ENCODE data around the gene NR1H2. TPM values are rescaled to one million over a fixed set of nuclear protein-coding genes. Genes with fewer than 3 reads are reported as not detected.
A peak's percentile ranks its signal among the peaks of the same experiment; 100 is the strongest.
"Not testable (repeated sequence)": the region's sequence is repeated elsewhere in the genome, so short reads cannot be mapped to it uniquely, and the experiment has no call there.

NR1H2 gene
- total and polyA plus RNA-seq, 8 donors: 26.7 to 78.4 (median 33.7) TPM

- Histone ChIP-seq H3K27me3 (peaks cover 0 to 70% of the 10 kb centered on the region in 2 donors), H3K9me3 (no peaks in the 10 kb centered on the region), H3K4me3 (peak overlapping the region; percentile 46 to 52), H3K27ac (peak overlapping the region; percentile 72 to 88), H3K4me1 (peaks cover 0 to 35% of the 10 kb centered on the region in 2 donors), H3K36me3 (no peaks in the 10 kb centered on the region)
- ATAC-seq (peak; percentile 7), DNase-seq (peak in 3 of 4 donors; percentile 77 to 92 (median 91))
- no peak for TF ChIP-seq CTCF (IDR thresholded peaks at IDR 0.05)
- intact Hi-C loops (cut with DNase I): no loop called here
Measured at GRCh38 chr19:50333737-50334617, 42.3 kb upstream of the NR1H2 start.

DNA sequence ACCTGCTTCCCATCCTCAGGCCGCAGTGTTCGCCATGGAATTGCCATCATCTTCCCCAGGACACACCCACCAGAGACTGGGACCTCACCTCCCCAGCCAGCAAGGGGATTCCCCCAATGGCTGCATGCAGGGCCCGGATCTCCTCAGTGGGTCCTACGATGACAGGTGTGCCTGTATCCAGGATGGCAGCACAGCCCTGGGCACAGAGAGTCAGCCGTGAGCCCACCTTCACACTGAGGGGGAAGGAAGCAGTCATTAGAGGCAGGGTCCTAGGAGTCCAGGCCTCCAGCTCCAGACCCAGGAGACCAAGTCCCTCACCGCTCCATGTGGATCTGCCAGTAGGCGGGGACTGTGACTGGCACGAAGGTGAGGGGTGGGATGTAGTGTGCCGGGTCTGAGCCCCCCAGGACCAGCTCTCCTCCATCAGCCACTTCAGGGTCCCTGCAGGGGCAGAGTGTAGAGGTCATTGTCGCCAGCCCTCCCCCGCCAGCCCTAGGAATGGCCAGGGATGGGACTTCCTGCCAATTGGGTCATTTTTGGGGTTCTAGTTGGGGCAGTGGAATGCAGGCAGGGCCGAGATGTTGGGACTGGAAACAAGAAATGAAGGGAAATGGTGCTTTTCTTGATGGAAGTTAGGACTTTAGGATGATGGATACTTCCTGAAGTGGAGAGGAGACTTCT is 41.4 kb upstream of the NR1H2 start:
- intact Hi-C loops (cut with DNase I): no loop called here
- H3K4me3 ChIP-seq: no peak overlapping the region
- H3K4me1 ChIP-seq: peaks cover 0 to 30% of the 10 kb centered on the region in 2 donors
- no peaks in the 10 kb centered on the region for H3K36me3 ChIP-seq
- H3K9me3 ChIP-seq: no peaks in the 10 kb centered on the region
- H3K27me3 ChIP-seq: peaks cover 0 to 61% of the 10 kb centered on the region in 2 donors
- H3K27ac ChIP-seq: no peak overlapping the region
- no peak for TF ChIP-seq CTCF (IDR thresholded peaks at IDR 0.05)
- ATAC-seq (no peak), DNase-seq (no peak)

GRCh38 chr19:50337031-50337430 is 39.2 kb upstream of the NR1H2 start:
- intact Hi-C loops (cut with DNase I): not testable (repeated sequence)

DNA sequence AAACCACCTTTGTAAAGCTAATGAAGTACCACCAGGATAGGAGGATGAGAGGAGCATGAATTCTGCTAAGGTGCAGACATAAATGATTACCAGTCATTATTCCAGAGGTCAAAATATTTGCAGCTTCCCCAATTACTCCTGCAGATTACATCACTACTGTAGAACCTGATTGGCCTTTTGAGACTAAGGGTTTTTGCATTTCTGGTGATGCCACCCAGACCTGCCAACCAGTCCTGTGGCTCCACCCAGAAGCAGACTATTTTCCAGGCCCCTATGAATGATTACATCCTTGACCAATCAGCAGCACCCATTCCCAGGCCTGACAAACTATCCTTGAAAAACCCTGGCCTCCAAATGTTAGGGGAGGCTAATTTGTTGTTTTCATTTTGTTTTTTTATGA is 35.9 kb upstream of the NR1H2 start:
- Histone ChIP-seq H3K4me1 (no peaks in the 10 kb centered on the region), H3K27ac (no peak overlapping the region), H3K27me3 (peaks cover 0 to 7% of the 10 kb centered on the region in 2 donors), H3K9me3 (no peaks in the 10 kb centered on the region), H3K36me3 (no peaks in the 10 kb centered on the region), H3K4me3 (no peak overlapping the region)
- TF ChIP-seq CTCF (IDR thresholded peaks at IDR 0.05): no peak
- ATAC-seq (no peak), DNase-seq (peak in 1 of 4 donors; percentile 6)
- intact Hi-C loops (cut with DNase I): no loop called here

More at GRCh38 chr19:50337031-50337430, 39.2 kb upstream of the NR1H2 start:
- H3K36me3 ChIP-seq, H3K4me3 ChIP-seq, H3K9me3 ChIP-seq, ATAC-seq, H3K27ac ChIP-seq: not testable (repeated sequence)
- H3K4me1 ChIP-seq: peaks cover 0 to 11% of the 10 kb centered on the region in 2 donors
- peak in 1 of 4 donors; percentile 16 for DNase-seq
- H3K27me3 ChIP-seq: peaks cover 0 to 40% of the 10 kb centered on the region in 2 donors

DNA sequence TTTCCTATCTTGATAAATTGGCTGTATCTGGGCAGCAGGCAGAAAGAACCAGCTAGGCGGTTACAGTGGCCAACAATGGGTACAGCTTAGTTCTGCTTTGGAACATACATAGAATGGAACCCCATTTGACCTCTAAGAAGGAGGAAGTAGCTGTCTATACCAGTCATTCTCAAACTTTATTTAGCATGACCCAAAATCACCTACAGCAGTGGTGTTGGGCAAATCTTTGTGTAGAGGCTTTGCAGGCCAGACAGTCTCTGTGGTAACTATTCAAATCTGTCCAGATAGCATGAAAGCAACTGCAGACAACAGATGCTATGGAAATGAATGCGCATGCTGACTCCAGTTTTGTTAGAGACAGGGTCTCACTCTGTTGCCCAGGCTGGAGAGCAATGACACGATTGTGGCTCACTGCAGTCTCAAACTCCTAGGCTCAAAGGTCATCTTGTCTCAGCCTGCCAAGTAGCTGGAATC is 35.1 kb upstream of the NR1H2 start:
- no peaks in the 10 kb centered on the region for H3K4me1 ChIP-seq
- peaks cover 0 to 7% of the 10 kb centered on the region in 2 donors for H3K27me3 ChIP-seq
- DNase-seq: peak in 1 of 4 donors; percentile 30
- peak overlapping the region in 1 of 2 donors; percentile 16 for H3K27ac ChIP-seq
- intact Hi-C loops (cut with DNase I): no loop called here
- H3K4me3 ChIP-seq: no peak overlapping the region
- ATAC-seq: peak; percentile 72
- no peaks in the 10 kb centered on the region for H3K36me3 ChIP-seq
- H3K9me3 ChIP-seq: no peaks in the 10 kb centered on the region
- no peak for TF ChIP-seq CTCF (IDR thresholded peaks at IDR 0.05)

All from left lung (tissue), 10 donors.